GM18505 (cell line): ENCODE results near the gene SOWAHB.
A peak's percentile ranks its signal among the peaks of the same experiment; 100 is the strongest.

ENCODE experiments used
- ATAC-seq: cut with Tn5 transposase; IDR thresholded peaks from one replicate; pipeline ENCODE4 v1.9.1; 2021; ENCODE audit not compliant: unreplicated experiment
- POLR2A ChIP-seq: IDR thresholded peaks from 4 replicates; pipeline ENCODE4 v1.6.1; 2011; ENCODE audit warnings: borderline replicate concordance; ENCODE audit not compliant: insufficient read depth, insufficient read length; ENCODE audit errors: extremely low read depth

The SOWAHB gene

DNA sequence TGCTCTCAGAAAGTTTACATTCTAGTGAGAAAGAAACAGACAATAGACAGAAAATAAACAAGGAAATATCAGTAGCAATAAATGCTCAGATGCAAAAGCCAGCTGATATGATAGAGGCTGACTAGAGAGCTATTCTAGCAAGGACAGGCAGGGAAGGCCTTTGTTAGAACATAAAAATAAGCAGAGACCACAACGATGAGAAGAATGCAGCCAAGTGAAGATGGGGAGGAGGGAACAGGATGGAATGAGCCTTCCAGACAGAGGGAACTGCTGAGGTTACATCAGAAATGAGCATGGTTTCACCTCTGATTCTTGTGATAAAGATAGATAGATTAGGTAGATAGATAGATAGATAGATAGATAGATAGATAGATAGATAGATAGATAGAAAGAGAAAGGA lies 7.6 kb upstream of the SOWAHB start:
- ATAC-seq: no peak
- TF ChIP-seq POLR2A: no peak

DNA sequence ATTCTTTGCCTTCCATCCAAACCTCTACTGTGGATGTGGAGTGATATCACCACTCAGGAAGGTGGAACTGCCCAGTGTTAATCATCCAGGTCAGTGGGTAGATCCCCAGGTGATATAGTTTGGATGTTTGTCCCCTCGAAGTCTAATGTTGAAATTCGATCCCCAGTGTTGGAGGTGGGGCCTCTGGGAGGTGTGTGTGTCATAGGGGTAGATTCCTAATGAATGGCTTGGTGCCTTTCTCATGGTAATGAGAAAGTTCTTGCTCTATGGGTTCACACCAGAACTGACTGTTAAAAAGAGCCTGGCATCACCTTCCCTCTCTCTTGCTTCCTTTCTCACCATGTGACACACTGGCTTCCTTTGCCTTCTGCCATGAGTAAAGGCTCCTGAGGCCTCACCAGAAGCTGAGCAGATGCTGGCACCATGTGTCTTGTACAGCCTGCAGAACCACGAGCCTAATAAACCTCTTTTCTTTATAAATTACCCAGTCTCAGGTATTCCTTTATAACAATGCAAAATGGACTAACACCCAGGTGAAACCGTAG lies 6.8 kb upstream of the SOWAHB start:
- ATAC-seq: no peak
- TF ChIP-seq POLR2A: no peak

DNA sequence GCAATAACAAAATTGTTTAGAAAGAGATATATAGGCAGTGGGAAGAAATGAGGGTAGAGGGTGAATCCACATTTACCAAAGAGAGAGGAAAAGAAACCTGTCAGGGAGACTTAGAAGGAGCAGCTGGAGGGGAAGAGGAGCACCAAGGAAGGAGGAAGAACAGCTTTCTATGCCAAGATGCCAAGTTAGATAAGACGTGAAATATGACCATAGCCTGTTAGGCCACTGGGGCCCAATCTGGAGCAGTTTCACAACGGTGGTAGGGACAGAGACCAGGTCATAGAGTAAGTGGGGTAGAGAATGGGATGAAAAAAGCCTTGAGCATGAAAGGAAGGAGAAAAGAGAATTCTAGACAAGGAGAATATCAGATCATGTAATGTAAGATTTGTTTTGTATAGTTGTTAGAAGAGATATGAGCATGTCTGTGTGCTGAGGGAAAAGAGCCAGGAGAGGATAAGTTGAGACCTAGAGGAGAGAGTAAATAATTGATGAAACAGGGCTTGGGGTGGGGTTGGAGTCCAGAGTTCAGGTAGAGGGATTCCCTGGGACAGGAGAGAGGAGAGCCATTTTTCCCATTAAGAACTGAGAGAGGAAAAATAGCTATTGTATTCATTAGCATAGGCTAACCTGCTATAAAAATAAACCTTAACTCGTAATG lies 4.4 kb upstream of the SOWAHB start:
- ATAC-seq: no peak

DNA sequence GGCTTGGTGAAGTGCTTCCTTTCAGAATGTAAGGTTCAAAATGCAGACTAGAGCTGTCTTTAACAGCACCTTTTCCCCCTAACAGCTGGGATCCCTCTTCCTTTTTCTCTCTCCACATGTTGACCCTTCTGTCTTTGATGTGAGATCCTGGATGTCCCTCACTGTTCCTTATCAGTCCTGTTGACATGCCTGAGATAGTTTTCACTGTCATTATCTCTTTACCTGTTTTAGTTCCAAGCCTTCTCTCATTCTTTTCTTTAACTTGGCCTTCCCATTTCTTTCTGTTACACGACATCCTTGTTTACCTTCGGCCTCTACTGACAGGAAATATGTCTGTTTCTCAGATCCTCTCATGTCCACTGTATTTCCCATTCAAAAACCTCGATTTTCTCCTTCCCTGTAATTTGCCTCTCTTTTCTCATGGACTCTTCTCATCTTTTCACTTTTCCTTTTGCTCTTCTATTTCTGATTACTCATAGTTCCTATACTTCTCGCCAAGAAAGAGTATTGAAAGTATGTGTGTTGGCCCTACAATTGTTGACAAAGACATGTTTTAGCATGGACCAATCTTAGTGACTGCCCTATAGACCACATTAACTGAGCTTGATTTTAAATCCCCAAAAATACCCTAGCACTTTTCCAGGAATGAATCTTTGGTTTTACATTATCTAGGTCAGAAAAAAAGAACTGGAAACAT lies 1.2 kb upstream of the SOWAHB start:
- TF ChIP-seq POLR2A: no peak
- ATAC-seq: no peak

More for the DNA sequence above, 4.4 kb upstream of the SOWAHB start:
- no peak for TF ChIP-seq POLR2A

DNA sequence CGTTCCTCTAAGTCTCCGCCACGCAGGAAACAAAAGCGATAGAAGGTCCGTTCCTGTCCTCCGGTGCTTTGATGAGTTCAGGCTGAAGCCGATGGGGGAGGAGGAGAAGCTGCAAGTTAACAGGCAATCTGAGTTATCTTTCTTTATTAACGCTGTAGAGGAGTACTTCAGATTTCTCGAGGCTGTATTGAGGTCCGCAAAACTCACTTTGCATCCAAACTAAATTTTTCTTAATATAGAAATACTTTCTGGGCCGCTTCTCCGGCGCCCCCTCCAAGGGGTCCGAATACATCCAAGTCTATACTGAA lies 395 bp upstream of the SOWAHB start:
- no peak for ATAC-seq

DNA sequence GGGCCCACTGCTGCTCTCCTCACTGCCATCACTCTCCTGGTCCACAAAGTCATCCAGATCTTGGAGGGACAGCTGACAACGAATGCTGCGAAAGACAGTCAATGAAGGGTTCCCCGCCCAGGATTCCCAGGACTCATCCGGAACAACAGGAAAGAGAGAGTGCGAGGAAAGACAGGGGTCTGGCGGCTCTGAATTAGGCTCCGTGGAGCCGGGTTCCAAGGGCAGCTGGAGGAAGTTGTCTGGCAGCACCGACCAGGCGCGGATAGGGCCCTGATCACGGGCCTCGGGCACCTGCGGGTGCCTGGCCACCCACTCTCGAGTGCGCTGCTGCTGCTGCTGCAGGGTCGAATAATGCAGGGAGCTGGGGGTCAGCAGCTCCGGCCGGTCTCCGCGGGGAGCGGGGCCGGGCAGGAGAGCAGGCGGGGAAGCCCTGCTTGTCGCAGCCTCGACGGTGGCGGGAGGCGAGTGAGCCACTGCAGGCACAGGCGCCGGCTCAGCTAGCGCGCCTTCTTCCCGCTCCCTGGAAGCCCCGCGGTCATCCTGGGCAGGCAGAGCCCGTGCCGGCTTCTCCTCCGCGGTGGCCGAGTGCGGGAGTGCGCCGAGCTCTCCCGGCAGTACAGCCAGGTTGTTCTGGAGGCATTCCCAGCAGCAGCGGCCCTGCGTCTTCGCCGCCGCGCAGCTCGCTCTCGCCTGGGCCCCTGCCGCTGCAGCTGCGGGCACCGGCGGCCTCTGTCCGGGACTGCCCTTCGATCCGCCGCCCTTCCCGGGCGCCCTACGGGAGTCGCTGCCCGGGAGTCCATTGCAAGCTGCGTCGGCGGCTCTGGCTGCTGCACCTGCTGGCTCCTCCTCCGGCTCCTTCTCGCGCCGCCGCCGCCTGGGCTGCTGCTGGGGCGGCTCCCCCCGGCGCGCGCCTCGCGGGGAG lies 1.1 kb downstream of the SOWAHB start:
- TF ChIP-seq POLR2A: no peak
- ATAC-seq: peak; percentile 26

More for the DNA sequence above, 395 bp upstream of the SOWAHB start:
- TF ChIP-seq POLR2A: no peak

DNA sequence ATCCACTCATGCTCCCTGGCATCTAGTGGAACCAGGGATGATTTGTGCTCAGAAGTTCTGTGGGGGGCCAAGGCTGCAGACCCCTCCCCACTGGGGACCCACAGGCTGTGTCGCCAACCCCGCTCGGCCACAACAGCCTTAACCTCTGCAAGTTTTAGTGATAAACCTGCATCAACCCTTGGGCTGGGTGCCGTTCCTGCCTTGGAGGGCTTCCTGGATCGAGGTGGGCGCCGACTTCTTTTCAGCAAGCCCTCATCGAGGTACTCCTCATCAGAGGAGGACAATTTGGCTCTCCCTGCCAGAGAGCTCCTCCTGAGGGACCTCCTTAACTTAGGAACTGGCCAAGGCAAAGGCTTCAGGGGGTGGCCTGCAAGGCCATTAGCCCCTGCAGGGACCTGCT lies 1.9 kb downstream of the SOWAHB start:
- ATAC-seq: no peak

DNA sequence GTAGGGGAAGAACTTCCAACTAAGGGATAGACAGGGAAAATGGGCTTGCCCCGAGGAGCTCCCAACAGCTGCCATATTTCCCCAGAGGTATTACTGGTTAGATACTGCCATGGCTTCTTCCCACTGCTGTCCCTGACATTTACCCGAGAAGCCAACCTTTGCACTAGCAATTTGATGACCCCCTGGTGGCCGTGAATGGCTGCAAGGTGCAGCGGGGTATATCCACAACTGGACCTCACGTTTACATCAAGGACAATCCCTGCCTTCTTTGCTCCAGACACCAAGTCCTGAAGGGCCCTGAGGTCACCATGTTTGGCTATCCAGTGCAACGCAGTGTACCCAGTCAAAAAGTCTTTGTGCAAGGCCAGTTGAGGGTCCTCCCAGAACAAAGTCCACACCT lies 2.3 kb downstream of the SOWAHB start:
- TF ChIP-seq POLR2A: no peak
- no peak for ATAC-seq

More for the DNA sequence above, 1.9 kb downstream of the SOWAHB start:
- TF ChIP-seq POLR2A: no peak

DNA sequence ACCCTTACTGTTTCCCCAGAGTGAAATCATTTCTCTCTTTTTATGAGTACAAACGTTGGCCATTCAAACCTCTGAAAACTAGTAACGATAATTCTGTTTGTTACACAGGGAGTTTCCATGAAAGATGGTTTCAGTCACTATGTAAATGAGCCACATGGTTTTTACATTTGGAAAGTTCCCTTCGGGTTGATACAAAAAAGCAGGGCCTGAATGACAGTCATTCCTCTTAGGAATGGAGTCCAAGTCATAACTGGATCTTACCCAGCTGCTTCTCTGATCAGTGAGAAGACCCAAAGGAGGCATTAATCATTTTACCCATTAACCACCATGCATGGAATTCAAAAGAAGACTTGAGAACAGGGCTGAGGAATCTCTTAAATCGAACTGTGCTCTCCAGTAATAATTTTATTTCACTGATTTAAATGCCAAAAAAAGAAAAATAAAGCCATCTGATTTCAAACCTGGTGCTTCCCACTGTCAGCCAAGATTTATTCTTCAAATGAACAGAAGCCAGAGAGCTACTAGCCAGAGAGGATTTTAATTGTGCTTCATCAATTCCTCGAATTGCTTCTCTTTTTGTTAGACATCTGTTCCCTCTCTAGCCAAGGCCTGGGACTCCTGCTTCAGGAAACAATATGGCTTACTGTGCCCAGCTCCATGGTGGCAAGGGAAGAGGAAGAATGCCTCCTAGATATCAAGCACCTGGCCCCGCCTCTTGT lies 3.2 kb downstream of the SOWAHB start:
- no peak for ATAC-seq
- TF ChIP-seq POLR2A: no peak

DNA sequence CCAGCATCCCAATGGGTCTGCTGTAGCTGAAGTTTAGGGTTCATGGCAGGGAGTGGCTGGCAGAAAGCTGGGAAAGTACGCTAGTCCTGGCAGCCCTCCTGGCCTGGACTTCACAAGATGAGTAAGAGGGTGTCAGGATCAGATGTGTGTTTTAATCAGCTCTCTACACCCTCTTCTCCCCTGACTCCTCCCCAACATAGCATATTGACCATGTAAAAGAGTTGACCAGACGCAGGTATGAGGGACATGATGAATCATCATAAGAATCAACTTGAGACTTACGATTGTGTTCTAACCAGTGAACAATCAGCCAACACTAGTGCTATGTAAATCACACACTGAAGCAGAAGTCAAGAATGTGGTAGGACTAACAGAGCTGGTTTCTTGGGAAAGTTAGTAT lies 5.3 kb downstream of the SOWAHB start:
- TF ChIP-seq POLR2A: no peak
- no peak for ATAC-seq

DNA sequence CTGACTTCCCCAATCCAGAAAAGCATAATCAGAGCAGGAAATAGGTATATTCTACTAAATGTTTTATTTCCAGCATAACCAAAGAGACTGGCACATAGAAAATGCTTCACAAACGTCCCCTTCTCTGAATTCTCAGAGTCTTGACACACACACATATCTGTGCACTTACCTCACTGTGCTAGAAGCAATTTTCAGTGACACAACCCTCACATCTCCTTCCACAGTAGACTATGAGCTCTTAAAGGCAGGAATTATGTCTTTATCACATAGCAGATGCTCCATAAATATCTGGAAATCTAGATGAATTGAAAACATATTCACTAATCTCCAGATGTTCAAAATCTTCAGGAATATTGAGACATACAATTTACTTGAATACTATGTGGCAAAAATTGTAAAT lies 5.9 kb downstream of the SOWAHB start:
- no peak for TF ChIP-seq POLR2A
- ATAC-seq: no peak

DNA sequence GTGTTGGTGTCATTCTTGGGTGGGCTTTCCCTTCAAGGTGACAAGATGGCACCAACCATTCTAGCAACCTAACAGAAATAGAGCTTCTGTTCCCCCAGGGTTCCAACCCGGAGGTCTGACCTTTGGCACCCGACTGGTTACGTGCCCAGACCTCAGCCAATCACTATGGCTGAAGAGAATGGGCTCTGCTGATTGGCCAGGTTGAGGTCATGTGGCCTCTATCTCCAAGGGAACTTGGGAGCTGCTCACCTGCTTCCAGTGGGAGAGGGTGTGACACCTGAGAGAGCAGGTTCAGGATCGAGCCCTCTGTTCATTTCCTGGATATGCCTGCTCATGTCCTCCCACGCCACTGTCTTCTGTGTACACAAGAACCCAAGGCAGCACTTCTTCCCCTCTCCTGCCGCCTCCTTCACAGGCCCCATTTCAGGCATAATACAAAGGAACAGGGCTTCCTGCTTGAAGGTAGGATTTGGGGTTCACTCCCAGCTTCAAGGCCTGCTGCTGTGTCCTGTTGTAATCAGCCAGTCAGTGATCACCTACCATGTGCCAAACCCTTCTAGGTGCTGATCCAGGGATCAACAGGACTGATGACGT lies 11.0 kb downstream of the SOWAHB start:
- ATAC-seq: no peak

More for the DNA sequence above, 11.0 kb downstream of the SOWAHB start:
- no peak for TF ChIP-seq POLR2A
